A549 (cell line): ENCODE measurements around the gene USP38. TPM values are rescaled to one million over a fixed set of nuclear protein-coding genes. Genes with fewer than 3 reads are reported as not detected.

Experiments
- ATAC-seq, 2 experiments: fragments of 200-7000 bp in 1 of 2; fragments of >200 bp in 1 of 2; cut with Nextera tagmentation in 1 of 2; cut with Tn5 transposase in 1 of 2; 3 replicates each; pipeline versions ENCODE4 v1.8.0 to v1.9.1; 2018 to 2020; ENCODE audit warnings: mild to moderate bottlenecking in 1 of 2, moderate library complexity in 1 of 2
- CTCF ChIA-PET: fragments of 300-600 bp; sonication (Branson Sonifier 250); formaldehyde crosslinking; extraction: SDS; loops from one replicate; lab custom pipeline; 2021; ENCODE audit warnings: antibody characterized with exemption, inconsistent platforms; lab: Yijun Ruan, JAX
- POLR2A ChIA-PET: fragments of 350-600 bp; formaldehyde crosslinking; extraction: SDS; loops from one replicate; lab custom pipeline; 2021; ENCODE audit warnings: antibody characterized with exemption, inconsistent platforms; lab: Yijun Ruan, JAX
- DNase-seq, 2 experiments: peaks; one replicate each; pipeline versions ENCODE4 v3.0.0 to v3.0.0-alpha.2; 2011 to 2016; ENCODE audit warnings: low read depth in 1 of 2, low spot score in 1 of 2
- FAIRE-seq: peaks from 2 replicates; lab custom pipeline; 2011; peaks lifted over from hg19 to GRCh38; lab: Jason Lieb, UNC
- H3K27ac ChIP-seq, 2 experiments: fragments of >200 bp; sonication (Bioruptor Twin); formaldehyde crosslinking; 3 replicates each; pipeline ENCODE4 v1.5.1; 2016 to 2017
- H3K4me1 ChIP-seq: fragments of >200 bp; sonication (Bioruptor Twin); formaldehyde crosslinking; 3 replicates; pipeline ENCODE4 v1.6.1; 2016
- H3K4me2 ChIP-seq: fragments of >200 bp; sonication (Bioruptor Twin); formaldehyde crosslinking; 3 replicates; pipeline ENCODE4 v1.6.1; 2016
- H3K4me3 ChIP-seq: fragments of >200 bp; sonication (Bioruptor Twin); formaldehyde crosslinking; 3 replicates; pipeline ENCODE4 v1.5.1; 2016
- H3K9me3 ChIP-seq: fragments of >200 bp; sonication (Bioruptor Twin); formaldehyde crosslinking; 3 replicates; pipeline ENCODE4 v1.6.1; 2016
- CBX2 ChIP-seq: fragments of 200-600 bp; sonication (generic); IDR thresholded peaks from 2 replicates; pipeline ENCODE4 v1.6.1; 2016; ENCODE audit warnings: low read depth, mild to moderate bottlenecking, borderline replicate concordance
- CBX8 ChIP-seq: fragments of 200-600 bp; sonication (generic); IDR thresholded peaks from 2 replicates; pipeline ENCODE4 v1.6.1; 2016
- CEBPB ChIP-seq, 2 experiments: fragments of >200 bp in 1 of 2; sonication (Bioruptor Twin) in 1 of 2; formaldehyde crosslinking in 1 of 2; IDR thresholded peaks; 2 replicates each; pipeline ENCODE4 v1.6.1; 2012 to 2016
- CHD2 ChIP-seq: fragments of 150-350 bp; IDR thresholded peaks from 2 replicates; pipeline ENCODE4 v1.6.1; 2014; ENCODE audit warnings: low read length; ENCODE audit not compliant: partially characterized antibody
- FOSB ChIP-seq: fragments of 250-450 bp; sonication (Bioruptor Pico); IDR thresholded peaks from 2 replicates; pipeline ENCODE4 v1.5.0; 2020; ENCODE audit warnings: mild to moderate bottlenecking, moderate library complexity
- FOXS1 ChIP-seq: fragments of 250-450 bp; sonication (Bioruptor Pico); IDR thresholded peaks from 2 replicates; pipeline ENCODE4 v1.5.0; 2020; ENCODE audit warnings: mild to moderate bottlenecking, moderate library complexity
- HEYL ChIP-seq: fragments of 250-450 bp; sonication (Bioruptor Pico); IDR thresholded peaks from 2 replicates; pipeline ENCODE4 v1.8.0; 2021; ENCODE audit warnings: mild to moderate bottlenecking, moderate library complexity
- HOXA7 ChIP-seq: fragments of 250-450 bp; sonication (Bioruptor Pico); IDR thresholded peaks from 2 replicates; pipeline ENCODE4 v1.5.0; 2020; ENCODE audit warnings: mild to moderate bottlenecking, moderate library complexity
- JUN ChIP-seq, 2 experiments: fragments of >200 bp; sonication (Bioruptor Twin); formaldehyde crosslinking; IDR thresholded peaks; 2 replicates in 1 of 2; 3 replicates in 1 of 2; pipeline ENCODE4 v1.6.1; 2016 to 2017
- JUNB ChIP-seq: fragments of >200 bp; sonication (Bioruptor Twin); formaldehyde crosslinking; IDR thresholded peaks from 2 replicates; pipeline ENCODE4 v1.6.1; 2016
- KDM5A ChIP-seq: fragments of 200-600 bp; sonication (generic); IDR thresholded peaks from 2 replicates; pipeline ENCODE4 v1.6.1; 2016; ENCODE audit warnings: antibody characterized with exemption, mild to moderate bottlenecking
- MYC ChIP-seq: IDR thresholded peaks from 2 replicates; pipeline ENCODE4 v1.6.1; 2012; ENCODE audit warnings: mild to moderate bottlenecking, inconsistent platforms, low read length, improper control_type of control experiment, borderline replicate concordance
- NPAS2 ChIP-seq: fragments of 250-450 bp; sonication (Bioruptor Pico); IDR thresholded peaks from 2 replicates; pipeline ENCODE4 v1.8.0; 2022; ENCODE audit warnings: mild to moderate bottlenecking, moderate library complexity, borderline replicate concordance
- NR3C1 ChIP-seq: fragments of >200 bp; sonication (Bioruptor Twin); formaldehyde crosslinking; IDR thresholded peaks from 3 replicates; pipeline ENCODE4 v1.6.1; 2017
- POLR2A ChIP-seq: IDR thresholded peaks from 2 replicates; pipeline ENCODE4 v1.6.1; 2012; ENCODE audit warnings: mild to moderate bottlenecking, low read length
- POLR2AphosphoS2 ChIP-seq: conservative IDR thresholded peaks from 2 replicates; pipeline ENCODE4 v1.6.1; 2012; ENCODE audit warnings: low read length, improper control_type of control experiment, inconsistent platforms
- RFX5 ChIP-seq: fragments of 450-650 bp; IDR thresholded peaks from 2 replicates; pipeline ENCODE4 v1.7.1; 2014; ENCODE audit warnings: antibody characterized with exemption, mild to moderate bottlenecking, moderate library complexity
- SREBF2 ChIP-seq: fragments of 450-650 bp; IDR thresholded peaks from 2 replicates; pipeline ENCODE4 v1.6.1; 2014; ENCODE audit warnings: mild to moderate bottlenecking, moderate library complexity
- ZSCAN20 ChIP-seq: fragments of 250-450 bp; sonication (Bioruptor Pico); IDR thresholded peaks from 2 replicates; pipeline ENCODE4 v1.8.0; 2022; ENCODE audit warnings: mild to moderate bottlenecking, moderate library complexity
- WGBS: methylation state at CpG from one replicate; pipeline ENCODE4 v1.1.6; 2017; ENCODE audit errors: missing lambda C conversion rate; 5-methylcytosine and 5-hydroxymethylcytosine counted together
- polyA plus RNA-seq, 4 experiments: library from polyadenylated mRNA; depleted of rRNA in 3 of 4; stranded (reverse); fragments of >200 nt; fragmentation: RNase III in 1 of 4; extraction: RNeasy Plus Mini Kit Qiagen cat#74134 plus additional on column Dnase treatment in 1 of 4; gene quantifications; 2 replicates in 3 of 4; 3 replicates in 1 of 4; pipeline ENCODE4 v1.2.3, GENCODE V29; 2011 to 2017
- TF ChIP-seq, protein P1 (sequence below): fragments of 250-450 bp; sonication (Bioruptor Pico); IDR thresholded peaks from 2 replicates; pipeline ENCODE4 v1.5.0; 2021; ENCODE audit warnings: mild to moderate bottlenecking, moderate library complexity, borderline replicate concordance
- TF ChIP-seq, protein P2 (sequence below): fragments of >200 bp; sonication (Bioruptor Twin); formaldehyde crosslinking; IDR thresholded peaks from 3 replicates; pipeline ENCODE4 v1.6.1; 2016
- TF ChIP-seq, protein P3 (sequence below): IDR thresholded peaks from 2 replicates; pipeline ENCODE4 v1.6.1; 2012
- TF ChIP-seq, protein P4 (sequence below): fragments of >200 bp; sonication (Bioruptor Twin); formaldehyde crosslinking; IDR thresholded peaks from 3 replicates; pipeline ENCODE4 v1.5.1; 2016

Gene USP38
- polyA plus RNA-seq, 2 of the 4 experiments (the other 2 are of a cell fraction) = 5.6 to 10.9 TPM

DNA sequence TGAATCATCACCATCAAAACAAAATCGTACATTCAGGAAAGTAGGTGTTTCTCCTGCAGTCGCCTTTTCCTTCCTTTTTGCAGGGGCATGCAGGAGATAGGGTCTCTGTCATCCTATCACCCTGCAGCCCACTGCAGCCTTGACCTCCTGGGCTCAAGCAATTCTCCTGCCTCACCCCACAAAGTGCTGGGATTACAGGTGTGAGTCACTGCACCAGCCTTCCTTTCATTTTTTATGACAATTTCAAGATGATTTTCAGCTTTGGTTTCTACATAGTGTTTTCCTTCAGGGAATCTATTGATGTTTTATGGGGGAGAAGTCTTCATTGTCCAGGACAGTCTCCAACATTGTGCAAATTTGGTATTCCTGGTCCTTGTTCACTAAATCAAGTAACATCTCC is 71.7 kb downstream of the USP38 start:
- Histone ChIP-seq H3K4me2 (no peak overlapping the region), H3K27ac (no peak overlapping the region), H3K9me3 (no peaks in the 10 kb centered on the region), H3K4me1 (no peaks in the 10 kb centered on the region), H3K4me3 (no peak overlapping the region)
- FAIRE-seq = no peak
- CTCF ChIA-PET = no interaction called here
- 41% methylated on average over 2 of the region's 2 CpGs for WGBS
- ATAC-seq = no peak
- POLR2A ChIA-PET = no interaction called here
- TF ChIP-seq POLR2A (no peak), MYC (no peak), HEYL (CRISPR knock-in tag) (no peak), ZSCAN20 (CRISPR knock-in tag) (no peak), SREBF2 (no peak), JUNB (no peak), FOXS1 (CRISPR knock-in tag) (no peak), CEBPB (IDR thresholded peaks at IDR 0.05) (no peak)
- TF ChIP-seq, protein P1, sequence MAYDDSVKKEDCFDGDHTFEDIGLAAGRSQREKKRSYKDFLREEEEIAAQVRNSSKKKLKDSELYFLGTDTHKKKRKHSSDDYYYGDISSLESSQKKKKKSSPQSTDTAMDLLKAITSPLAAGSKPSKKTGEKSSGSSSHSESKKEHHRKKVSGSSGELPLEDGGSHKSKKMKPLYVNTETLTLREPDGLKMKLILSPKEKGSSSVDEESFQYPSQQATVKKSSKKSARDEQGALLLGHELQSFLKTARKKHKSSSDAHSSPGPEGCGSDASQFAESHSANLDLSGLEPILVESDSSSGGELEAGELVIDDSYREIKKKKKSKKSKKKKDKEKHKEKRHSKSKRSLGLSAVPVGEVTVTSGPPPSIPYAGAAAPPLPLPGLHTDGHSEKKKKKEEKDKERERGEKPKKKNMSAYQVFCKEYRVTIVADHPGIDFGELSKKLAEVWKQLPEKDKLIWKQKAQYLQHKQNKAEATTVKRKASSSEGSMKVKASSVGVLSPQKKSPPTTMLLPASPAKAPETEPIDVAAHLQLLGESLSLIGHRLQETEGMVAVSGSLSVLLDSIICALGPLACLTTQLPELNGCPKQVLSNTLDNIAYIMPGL (CRISPR knock-in tag) = no peak
- TF ChIP-seq, protein P2, sequence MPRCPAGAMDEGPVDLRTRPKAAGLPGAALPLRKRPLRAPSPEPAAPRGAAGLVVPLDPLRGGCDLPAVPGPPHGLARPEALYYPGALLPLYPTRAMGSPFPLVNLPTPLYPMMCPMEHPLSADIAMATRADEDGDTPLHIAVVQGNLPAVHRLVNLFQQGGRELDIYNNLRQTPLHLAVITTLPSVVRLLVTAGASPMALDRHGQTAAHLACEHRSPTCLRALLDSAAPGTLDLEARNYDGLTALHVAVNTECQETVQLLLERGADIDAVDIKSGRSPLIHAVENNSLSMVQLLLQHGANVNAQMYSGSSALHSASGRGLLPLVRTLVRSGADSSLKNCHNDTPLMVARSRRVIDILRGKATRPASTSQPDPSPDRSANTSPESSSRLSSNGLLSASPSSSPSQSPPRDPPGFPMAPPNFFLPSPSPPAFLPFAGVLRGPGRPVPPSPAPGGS = no peak
- no peak for DNase-seq

DNA sequence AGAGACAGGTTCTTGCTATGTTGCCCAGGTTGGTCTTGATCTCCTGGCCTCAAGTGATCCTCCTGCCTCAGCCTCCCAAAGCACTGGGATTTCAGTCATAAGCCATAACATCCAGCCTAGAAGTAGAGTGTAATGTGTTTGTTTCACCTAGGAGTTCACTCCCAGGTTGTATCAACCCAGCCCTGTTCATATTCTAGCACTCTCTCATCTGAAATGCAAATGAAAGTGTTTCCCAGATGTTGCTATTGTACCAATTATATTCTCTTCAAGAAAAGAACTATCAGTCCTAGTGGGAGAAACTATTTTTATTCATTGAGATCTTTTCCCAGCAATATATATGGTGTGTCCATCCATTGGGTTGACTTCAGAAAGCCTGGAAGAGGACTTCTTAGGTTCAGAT is 72.6 kb downstream of the USP38 start:
- no peak overlapping the region for H3K27ac ChIP-seq
- H3K4me1 ChIP-seq = no peaks in the 10 kb centered on the region
- ChIA-PET POLR2A (no interaction called here), CTCF (no interaction called here)
- ATAC-seq = no peak
- H3K4me3 ChIP-seq = no peak overlapping the region
- FAIRE-seq = no peak
- TF ChIP-seq NPAS2 = no peak
- no peak for TF ChIP-seq RFX5
- TF ChIP-seq, protein P3, sequence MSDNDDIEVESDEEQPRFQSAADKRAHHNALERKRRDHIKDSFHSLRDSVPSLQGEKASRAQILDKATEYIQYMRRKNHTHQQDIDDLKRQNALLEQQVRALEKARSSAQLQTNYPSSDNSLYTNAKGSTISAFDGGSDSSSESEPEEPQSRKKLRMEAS = no peak
- no peak for TF ChIP-seq CBX8
- TF ChIP-seq, protein P4, sequence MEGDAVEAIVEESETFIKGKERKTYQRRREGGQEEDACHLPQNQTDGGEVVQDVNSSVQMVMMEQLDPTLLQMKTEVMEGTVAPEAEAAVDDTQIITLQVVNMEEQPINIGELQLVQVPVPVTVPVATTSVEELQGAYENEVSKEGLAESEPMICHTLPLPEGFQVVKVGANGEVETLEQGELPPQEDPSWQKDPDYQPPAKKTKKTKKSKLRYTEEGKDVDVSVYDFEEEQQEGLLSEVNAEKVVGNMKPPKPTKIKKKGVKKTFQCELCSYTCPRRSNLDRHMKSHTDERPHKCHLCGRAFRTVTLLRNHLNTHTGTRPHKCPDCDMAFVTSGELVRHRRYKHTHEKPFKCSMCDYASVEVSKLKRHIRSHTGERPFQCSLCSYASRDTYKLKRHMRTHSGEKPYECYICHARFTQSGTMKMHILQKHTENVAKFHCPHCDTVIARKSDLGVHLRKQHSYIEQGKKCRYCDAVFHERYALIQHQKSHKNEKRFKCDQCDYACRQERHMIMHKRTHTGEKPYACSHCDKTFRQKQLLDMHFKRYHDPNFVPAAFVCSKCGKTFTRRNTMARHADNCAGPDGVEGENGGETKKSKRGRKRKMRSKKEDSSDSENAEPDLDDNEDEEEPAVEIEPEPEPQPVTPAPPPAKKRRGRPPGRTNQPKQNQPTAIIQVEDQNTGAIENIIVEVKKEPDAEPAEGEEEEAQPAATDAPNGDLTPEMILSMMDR = no peak
- no peak for TF ChIP-seq KDM5A
- no peak for TF ChIP-seq FOXS1 (CRISPR knock-in tag)
- TF ChIP-seq CBX2 = no peak
- TF ChIP-seq FOSB = no peak
- no peak for TF ChIP-seq HOXA7 (CRISPR knock-in tag)
- no peak for TF ChIP-seq NR3C1
- TF ChIP-seq CHD2 = no peak
- no peak for TF ChIP-seq JUN (IDR thresholded peaks at IDR 0.05)
- no peak for TF ChIP-seq MYC
- no peak for TF ChIP-seq POLR2AphosphoS2
- no peak for TF ChIP-seq ZSCAN20 (CRISPR knock-in tag)
- TF ChIP-seq, all 56 proteins: peak for 0
- DNase-seq = no peak
- H3K9me3 ChIP-seq = no peaks in the 10 kb centered on the region
- H3K4me2 ChIP-seq = no peak overlapping the region
